ENCODE results near the gene APC.

DNA sequence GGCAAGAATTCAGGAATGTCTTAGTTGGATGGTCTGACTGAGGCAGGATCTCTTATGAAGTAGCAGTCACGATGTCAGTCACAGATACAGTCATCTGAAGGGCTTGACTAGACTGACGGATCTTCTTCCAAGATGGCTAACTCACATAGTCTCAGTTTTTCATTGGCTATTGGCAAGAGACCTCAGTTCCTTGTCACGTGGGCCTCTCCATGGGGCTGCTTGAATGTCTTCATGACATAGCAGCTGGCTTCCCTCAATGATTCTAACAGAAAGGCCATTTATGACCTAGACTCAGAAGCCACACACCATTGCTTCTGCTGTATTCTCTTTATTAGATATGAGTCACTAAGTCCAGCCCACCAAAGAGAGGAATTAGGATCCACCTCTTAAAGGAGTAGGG, 4.7 kb downstream of the APC start:
- TF ChIP-seq, protein P1, sequence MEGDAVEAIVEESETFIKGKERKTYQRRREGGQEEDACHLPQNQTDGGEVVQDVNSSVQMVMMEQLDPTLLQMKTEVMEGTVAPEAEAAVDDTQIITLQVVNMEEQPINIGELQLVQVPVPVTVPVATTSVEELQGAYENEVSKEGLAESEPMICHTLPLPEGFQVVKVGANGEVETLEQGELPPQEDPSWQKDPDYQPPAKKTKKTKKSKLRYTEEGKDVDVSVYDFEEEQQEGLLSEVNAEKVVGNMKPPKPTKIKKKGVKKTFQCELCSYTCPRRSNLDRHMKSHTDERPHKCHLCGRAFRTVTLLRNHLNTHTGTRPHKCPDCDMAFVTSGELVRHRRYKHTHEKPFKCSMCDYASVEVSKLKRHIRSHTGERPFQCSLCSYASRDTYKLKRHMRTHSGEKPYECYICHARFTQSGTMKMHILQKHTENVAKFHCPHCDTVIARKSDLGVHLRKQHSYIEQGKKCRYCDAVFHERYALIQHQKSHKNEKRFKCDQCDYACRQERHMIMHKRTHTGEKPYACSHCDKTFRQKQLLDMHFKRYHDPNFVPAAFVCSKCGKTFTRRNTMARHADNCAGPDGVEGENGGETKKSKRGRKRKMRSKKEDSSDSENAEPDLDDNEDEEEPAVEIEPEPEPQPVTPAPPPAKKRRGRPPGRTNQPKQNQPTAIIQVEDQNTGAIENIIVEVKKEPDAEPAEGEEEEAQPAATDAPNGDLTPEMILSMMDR (IDR thresholded peaks at IDR 0.05; ENCODE audit: low read length) = no peak
- TF ChIP-seq EZH2phosphoT487 (IDR thresholded peaks at IDR 0.05; ENCODE audit: low read length) (no peak), EZH2 (optimal IDR thresholded peaks at IDR 0.05; ENCODE audit: low read depth, low read length) (no peak)
